Measurements from ENCODE around the gene CX3CR1.
"Not testable (repeated sequence)": the region's sequence is repeated elsewhere in the genome, so short reads cannot be mapped to it uniquely, and the experiment has no call there.

CX3CR1 gene
- long read RNA-seq, donor 1, partial matches to known transcripts, result 7 of 8 reads
- long read RNA-seq, donor 1, other reads (novel, unspliced or antisense), result 0 of 8 reads
- long read RNA-seq, donor 2, partial matches to known transcripts, result 0 of 1 reads
- long read RNA-seq, donor 2, other reads (novel, unspliced or antisense), result 0 of 1 reads
- long read RNA-seq, donor 3, partial matches to known transcripts, result 139 of 430 reads
- long read RNA-seq, donor 3, other reads (novel, unspliced or antisense), result 291 of 430 reads
- long read RNA-seq, donor 4, partial matches to known transcripts, result 0 of 2 reads
- long read RNA-seq, donor 4, other reads (novel, unspliced or antisense), result 0 of 2 reads
- long read RNA-seq, donor 5, partial matches to known transcripts, result 1,231 of 1,327 reads
- long read RNA-seq, donor 5, other reads (novel, unspliced or antisense), result 95 of 1,327 reads
- long read RNA-seq, donor 6, partial matches to known transcripts, result 0 of 2 reads
- long read RNA-seq, donor 6, other reads (novel, unspliced or antisense), result 0 of 2 reads
- long read RNA-seq, donor 7, partial matches to known transcripts, result 13 of 14 reads
- long read RNA-seq, donor 7, other reads (novel, unspliced or antisense), result 0 of 14 reads
- long read RNA-seq, donor 8, result 0 reads

GRCh38 chr3:39279745-39280517 lies at the start of gene CX3CR1:
Gene CX3CR1 (minus strand): TSS chr3:39280036. CDS start chr3:39266509, 13,527 bp downstream.
- no peak for DNase-seq

DNA sequence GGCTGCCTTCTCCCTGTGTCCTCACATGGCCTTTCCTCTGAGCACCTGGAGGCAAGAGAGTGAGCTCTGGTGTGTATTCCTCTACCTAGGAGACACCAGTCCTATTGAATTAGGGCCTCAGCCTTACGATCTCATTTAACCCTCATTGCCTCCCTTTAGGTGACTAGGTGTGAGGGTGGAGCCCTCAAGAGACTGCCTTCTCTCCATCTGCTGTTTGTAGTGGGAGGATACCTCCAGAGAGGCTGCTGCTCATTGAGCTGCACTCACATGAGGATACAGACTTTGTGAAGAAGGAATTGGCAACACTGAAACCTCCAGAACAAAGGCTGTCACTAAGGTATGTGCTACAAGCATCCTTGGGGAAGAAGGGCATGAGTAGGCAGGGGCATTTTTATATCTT lies 49.7 kb upstream of the CX3CR1 start, which contains the start of gene CCR8:
Gene CCR8, plus strand, starts transcription at position 217 of the 400 bp plus-strand sequence. CDS start 2,623 bp downstream, outside the sequence.
- no peak for DNase-seq

GRCh38 chr3:39327746-39328349 lies 48.0 kb upstream of the CX3CR1 start:
- no peak for DNase-seq

DNA sequence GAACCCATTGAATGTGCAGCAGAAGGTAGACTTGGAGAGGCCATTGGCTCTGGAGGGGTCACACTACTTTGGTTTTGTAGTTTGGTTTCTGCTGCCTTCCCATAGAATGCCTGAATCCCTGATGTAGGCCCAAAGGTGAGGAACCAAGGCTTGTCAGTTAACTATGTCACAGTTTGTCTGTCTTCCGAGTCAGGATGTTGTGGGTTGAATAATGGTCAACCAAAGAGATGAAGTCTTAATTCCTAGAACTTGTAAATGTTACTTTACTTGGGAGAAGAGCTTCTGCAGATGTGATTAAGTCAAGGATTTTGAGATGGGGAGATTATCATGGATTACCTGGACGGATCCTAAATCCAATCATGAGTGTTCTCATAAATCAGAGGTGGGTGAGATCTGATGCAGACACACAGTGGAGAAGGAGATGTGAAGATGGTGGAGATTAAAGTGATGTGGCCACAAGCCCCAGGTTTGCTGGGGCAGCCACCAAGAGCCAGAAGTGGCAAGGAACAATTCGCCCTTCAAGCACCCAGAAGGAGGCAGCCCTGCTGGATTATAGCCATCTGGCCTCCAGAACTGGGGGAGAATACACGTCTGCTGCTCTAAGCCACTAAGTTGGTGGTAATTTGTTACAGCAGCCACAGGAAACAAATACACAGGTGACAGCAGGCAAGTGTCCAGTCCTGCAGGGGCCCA lies 47.4 kb upstream of the CX3CR1 start:
- no peak for DNase-seq

- DNase-seq, result no peak
Observed at GRCh38 chr3:39325236-39325635, 45.4 kb upstream of the CX3CR1 start.

DNA sequence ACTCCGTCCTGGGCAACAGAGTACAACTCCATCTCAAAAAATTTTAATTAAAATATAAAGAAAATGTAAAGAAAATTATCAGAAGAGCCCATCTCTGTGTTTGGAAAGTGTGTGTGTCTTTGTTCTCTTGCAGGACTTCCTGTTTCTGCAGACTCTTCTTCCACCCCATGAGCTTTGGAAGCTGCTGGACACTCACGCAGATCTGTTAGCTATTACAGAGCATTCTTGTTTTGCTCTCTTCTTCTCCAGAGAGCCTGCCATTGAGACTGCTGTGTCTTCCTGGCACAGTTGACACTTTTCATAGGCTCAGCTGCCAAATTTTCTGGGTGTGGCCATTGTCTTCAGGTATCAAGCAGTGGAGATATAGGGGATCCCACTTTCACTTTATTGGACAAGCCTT lies 43.7 kb upstream of the CX3CR1 start:
- DNase-seq, result no peak

DNA sequence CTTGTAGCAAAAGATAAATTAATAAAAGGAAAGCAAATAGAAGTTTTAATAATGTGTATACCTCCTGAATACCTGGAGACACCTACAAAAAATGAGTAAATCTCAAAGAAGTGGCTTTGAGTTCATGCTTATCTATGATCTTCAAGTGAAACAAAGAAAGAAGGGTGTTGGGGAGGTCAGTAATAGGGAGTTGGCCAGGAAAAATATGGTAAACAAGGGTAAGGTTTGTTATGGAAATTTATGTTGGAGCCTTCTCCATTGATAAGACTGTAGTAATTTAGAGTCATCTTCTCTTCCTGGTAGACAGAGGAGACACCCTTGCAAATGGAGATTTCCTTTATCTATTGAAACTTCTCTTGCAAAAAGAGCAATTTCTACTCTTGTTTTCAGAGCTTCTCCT lies 43.1 kb upstream of the CX3CR1 start:
- no peak for DNase-seq

- not testable (repeated sequence) for DNase-seq
Observed at GRCh38 chr3:39322209-39322715, 42.4 kb upstream of the CX3CR1 start.

DNA sequence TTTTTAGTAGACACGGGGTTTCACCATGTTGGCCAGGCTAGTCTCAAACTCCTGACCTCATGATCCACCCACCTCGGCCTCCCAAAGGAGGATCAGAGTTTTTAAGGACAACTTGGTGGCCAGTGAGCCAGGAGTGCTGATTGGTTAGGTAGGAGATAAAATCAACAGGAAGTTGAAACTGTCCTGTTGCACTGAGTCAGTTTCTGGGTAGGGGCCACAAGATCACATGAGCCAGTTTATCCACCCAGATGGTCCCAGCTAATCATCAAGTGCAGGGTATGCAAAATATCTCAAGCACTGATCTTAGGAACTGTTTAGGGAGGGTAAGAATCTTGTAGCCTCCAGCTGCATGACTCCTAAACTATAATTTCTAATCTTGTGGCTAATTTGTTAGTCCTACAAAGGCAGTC lies 41.7 kb upstream of the CX3CR1 start:
- DNase-seq, result not testable (repeated sequence)

DNA sequence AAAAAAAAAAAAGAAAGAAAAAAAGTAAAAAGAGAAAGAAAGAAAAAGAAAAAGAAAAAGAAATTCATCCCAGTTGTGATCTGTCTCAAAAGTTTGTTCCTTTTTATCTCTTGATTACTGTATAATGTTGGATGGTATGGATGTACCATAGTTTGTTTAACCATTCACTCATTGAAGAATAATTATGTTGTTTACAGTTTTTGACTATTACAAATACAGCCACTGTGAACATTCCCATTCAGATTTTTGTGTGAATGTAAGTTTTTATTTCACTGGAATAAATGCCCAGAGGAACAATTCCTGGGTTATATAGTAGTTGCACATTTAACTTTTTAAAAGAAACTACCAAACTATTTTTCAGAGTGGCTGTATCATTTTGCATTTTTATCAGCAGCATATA lies 39.4 kb upstream of the CX3CR1 start:
- no peak for DNase-seq

DNA sequence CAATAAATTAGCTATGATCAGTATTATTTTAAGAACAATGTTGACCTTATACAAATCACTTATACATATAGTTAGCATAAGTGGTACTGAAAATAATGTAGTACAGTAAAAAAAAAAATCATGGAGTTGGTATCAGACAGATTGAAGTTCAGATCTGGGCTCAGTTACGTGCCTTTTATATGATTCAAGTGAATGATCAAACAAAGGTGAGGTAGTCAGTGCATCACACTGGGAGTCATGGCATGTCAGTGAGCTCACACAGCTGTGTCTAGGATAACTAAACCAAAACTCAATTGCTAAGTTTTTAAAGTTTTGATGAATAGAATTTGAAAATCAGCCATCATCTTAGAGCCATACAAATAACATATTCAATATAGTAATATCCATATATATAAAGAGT lies 38.5 kb upstream of the CX3CR1 start:
- no peak for DNase-seq

GRCh38 chr3:39317571-39318169 lies 37.8 kb upstream of the CX3CR1 start:
- no peak for DNase-seq

- no peak for DNase-seq
Observed at GRCh38 chr3:39315420-39315819, 35.6 kb upstream of the CX3CR1 start.

DNA sequence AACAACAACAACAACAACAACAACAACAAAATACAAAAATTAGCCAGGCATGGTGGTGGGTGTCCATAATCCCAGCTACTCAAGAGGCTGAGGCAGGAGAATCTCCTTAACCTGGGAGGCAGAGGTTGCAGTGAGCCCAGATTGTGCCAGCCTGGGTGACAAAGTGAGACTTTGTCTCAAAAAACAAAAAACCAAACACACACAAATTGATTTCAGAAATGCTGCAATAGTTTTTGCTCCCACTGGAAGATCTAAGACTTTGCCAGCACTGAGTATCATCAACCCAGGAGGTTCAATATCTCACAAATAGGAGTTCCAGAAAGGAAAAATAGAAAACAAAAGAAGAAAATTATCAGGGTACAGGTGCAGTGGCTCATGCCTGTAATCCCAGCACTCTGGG lies 33.5 kb upstream of the CX3CR1 start:
- DNase-seq, result no peak

- no peak for DNase-seq
Observed at GRCh38 chr3:39302178-39302577, 22.3 kb upstream of the CX3CR1 start.

GRCh38 chr3:39299279-39299678 lies 19.4 kb upstream of the CX3CR1 start:
- DNase-seq, result no peak

DNA sequence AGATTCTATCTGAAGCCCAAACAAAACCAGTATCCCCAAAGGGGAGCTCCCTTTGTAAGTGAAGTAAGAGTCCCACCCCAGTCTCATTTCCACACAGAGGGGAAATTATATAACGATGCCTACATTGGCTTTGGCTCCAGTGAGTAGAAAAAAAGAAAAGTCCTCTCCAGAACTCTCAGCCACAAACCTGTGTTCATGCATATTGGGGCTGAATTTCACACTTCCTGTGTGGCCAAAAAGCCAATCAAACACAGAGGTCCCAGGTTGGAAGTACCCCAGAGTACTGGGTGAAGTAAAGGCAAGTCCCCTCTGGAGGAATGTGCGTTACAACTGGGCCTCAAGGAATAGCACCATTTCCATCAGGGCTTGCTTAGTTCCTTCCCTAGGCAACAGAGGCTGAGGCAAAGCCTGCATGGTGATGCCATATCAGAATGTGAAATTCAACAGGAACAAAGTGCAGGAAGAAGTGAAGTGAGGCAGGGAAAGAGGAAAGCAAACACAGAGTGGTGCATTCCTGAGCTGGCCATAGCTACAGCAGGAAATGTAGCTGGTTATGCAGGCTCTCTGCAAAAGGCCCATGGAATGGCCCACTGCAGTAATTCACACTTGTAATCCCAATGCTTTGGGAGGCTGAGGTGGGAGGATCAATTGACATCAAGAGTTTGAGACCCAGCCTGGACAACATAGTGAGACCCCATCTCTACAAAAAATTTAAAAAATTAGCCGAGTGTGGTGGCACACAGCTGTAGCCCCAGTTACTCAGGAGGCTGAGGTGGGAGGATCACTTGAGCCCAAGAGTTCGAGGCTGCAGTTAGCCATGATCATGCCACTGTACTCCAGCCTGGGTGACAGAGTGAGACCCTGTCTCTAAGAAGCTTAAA lies 16.6 kb upstream of the CX3CR1 start:
- DNase-seq, result no peak

GRCh38 chr3:39295184-39295775 lies 15.4 kb upstream of the CX3CR1 start:
- DNase-seq, result no peak

GRCh38 chr3:39294446-39295183 lies 14.8 kb upstream of the CX3CR1 start:
- DNase-seq, result no peak
